ENCODE data around the gene ENTPD7.
"Not testable (repeated sequence)": the region's sequence is repeated elsewhere in the genome, so short reads cannot be mapped to it uniquely, and the experiment has no call there.

ENTPD7 gene

GRCh38 chr10:99659031-99659867 lies at the start of gene ENTPD7:
TSS of gene ENTPD7 (plus strand) at chr10:99659509. CDS start at chr10:99659957, 448 bp downstream.
- peak; percentile 94 to 96 for DNase-seq

- DNase-seq, result no peak
Observed at GRCh38 chr10:99610221-99610620, 49.1 kb upstream of the ENTPD7 start.

GRCh38 chr10:99611326-99611725 lies 48.0 kb upstream of the ENTPD7 start:
- DNase-seq, result no peak

GRCh38 chr10:99612167-99612831 lies 47.0 kb upstream of the ENTPD7 start:
- DNase-seq, result peak; percentile 33 to 79

- no peak for DNase-seq
Observed at GRCh38 chr10:99615426-99615825, 43.9 kb upstream of the ENTPD7 start.

GRCh38 chr10:99617696-99618095 lies 41.6 kb upstream of the ENTPD7 start:
- DNase-seq, result no peak

GRCh38 chr10:99619090-99619800 lies 40.1 kb upstream of the ENTPD7 start:
- peak; percentile 57 for DNase-seq

GRCh38 chr10:99619851-99620710 lies 39.2 kb upstream of the ENTPD7 start, which contains the start of gene SLC25A28:
TSS of gene SLC25A28 (minus strand) at chr10:99620439. CDS start at chr10:99620335, 104 bp downstream.
- peak; percentile 99 to 100 for DNase-seq

- peak; percentile 92 to 98 for DNase-seq
Observed at GRCh38 chr10:99620711-99621453, 38.4 kb upstream of the ENTPD7 start.

GRCh38 chr10:99621454-99622251 lies 37.7 kb upstream of the ENTPD7 start:
- peak; percentile 71 to 86 for DNase-seq

GRCh38 chr10:99623919-99624318 lies 35.4 kb upstream of the ENTPD7 start:
- DNase-seq, result no peak

- DNase-seq, result not testable (repeated sequence)
Observed at GRCh38 chr10:99625124-99625523, 34.2 kb upstream of the ENTPD7 start.

GRCh38 chr10:99628923-99629624 lies 30.2 kb upstream of the ENTPD7 start:
- no peak for DNase-seq

GRCh38 chr10:99629625-99629978 lies 29.7 kb upstream of the ENTPD7 start:
- no peak for DNase-seq

GRCh38 chr10:99630433-99630832 lies 28.9 kb upstream of the ENTPD7 start:
- peak; percentile 29 to 74 for DNase-seq

GRCh38 chr10:99630991-99631390 lies 28.3 kb upstream of the ENTPD7 start:
- no peak for DNase-seq

- DNase-seq, result no peak
Observed at GRCh38 chr10:99631496-99631895, 27.8 kb upstream of the ENTPD7 start.

GRCh38 chr10:99633832-99634231 lies 25.5 kb upstream of the ENTPD7 start:
- DNase-seq, result no peak

- no peak for DNase-seq
Observed at GRCh38 chr10:99647601-99648151, 11.6 kb upstream of the ENTPD7 start.

GRCh38 chr10:99648717-99649116 lies 10.6 kb upstream of the ENTPD7 start:
- no peak for DNase-seq

Measured in inflammatory macrophage treated with lipopolysaccharide for 1 hour (primary cell).